Vagina (tissue), 2 donors: ENCODE results near the gene PDE11A.

ENCODE experiments used
- POLR2A ChIP-seq, 2 donors: fragments of 450-650 bp; IDR thresholded peaks; one replicate each; pipeline ENCODE4 v1.6.1; 2017; ENCODE audit warnings: antibody characterized with exemption in 2 of 2, mild to moderate bottlenecking in 2 of 2, moderate library complexity in 2 of 2
- TF ChIP-seq, protein P1 (sequence below), 3 experiments: fragments of 450-650 bp in 2 of 3; fragments of 200-600 bp in 1 of 3; sonication (generic) in 1 of 3; IDR thresholded peaks; one replicate each; pipeline ENCODE4 v1.5.1; 2017 to 2019; ENCODE audit warnings: antibody characterized with exemption in 3 of 3, mild to moderate bottlenecking in 2 of 3, moderate library complexity in 2 of 3

DNA sequence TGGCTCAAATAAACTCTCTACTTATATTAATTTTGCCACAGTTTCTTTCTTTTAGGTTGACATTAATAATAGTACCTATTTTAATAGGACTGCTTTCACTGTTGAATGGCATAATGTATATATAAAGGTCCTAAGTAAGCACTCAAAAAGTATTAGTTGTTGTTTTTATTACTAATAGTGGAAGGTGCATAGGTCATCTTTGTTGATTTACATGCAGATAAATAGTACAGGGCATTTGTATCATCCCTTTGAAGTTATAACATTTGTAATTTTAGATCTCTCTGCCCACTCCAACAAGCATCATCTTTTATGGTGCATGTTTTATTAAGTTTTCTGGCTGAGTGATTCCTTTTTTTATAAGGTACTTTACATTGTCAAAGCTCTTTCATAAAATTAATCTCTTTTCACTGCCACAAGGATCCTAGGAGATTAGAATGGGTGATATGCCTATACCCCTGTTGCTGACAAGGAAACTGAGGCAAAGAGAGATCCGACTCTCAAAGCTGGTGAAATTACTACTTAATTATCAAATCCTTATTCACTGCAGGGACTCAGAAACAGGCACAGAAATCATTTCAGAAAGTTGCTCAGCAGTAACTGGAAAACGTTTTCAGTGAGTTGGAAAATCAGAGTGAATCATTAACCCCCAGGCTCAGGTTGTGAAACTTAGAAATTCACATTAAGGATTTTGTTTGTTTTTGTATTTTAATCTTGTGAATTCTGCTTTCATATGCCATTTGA is 380.4 kb downstream of the PDE11A start:
- TF ChIP-seq POLR2A (IDR thresholded peaks at IDR 0.05) = no peak
- TF ChIP-seq, protein P1, sequence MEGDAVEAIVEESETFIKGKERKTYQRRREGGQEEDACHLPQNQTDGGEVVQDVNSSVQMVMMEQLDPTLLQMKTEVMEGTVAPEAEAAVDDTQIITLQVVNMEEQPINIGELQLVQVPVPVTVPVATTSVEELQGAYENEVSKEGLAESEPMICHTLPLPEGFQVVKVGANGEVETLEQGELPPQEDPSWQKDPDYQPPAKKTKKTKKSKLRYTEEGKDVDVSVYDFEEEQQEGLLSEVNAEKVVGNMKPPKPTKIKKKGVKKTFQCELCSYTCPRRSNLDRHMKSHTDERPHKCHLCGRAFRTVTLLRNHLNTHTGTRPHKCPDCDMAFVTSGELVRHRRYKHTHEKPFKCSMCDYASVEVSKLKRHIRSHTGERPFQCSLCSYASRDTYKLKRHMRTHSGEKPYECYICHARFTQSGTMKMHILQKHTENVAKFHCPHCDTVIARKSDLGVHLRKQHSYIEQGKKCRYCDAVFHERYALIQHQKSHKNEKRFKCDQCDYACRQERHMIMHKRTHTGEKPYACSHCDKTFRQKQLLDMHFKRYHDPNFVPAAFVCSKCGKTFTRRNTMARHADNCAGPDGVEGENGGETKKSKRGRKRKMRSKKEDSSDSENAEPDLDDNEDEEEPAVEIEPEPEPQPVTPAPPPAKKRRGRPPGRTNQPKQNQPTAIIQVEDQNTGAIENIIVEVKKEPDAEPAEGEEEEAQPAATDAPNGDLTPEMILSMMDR (IDR thresholded peaks at IDR 0.05) = no peak
